Smooth muscle cell (in vitro differentiated cells): ENCODE results near the gene SLX9. TPM values are rescaled to one million over a fixed set of nuclear protein-coding genes. Genes with fewer than 3 reads are reported as not detected.

ENCODE experiments used
- DNase-seq: peaks from one replicate; lab custom pipeline; 2025; ENCODE audit not compliant: unreplicated experiment; lab: John Stamatoyannopoulos, UW
- H2AFZ ChIP-seq: fragments of 200-600 bp; sonication (generic); 2 replicates; pipeline ENCODE4 v1.6.0; 2016; ENCODE audit warnings: antibody characterized with exemption, low read depth, mild to moderate bottlenecking
- H3F3A ChIP-seq: fragments of 200-600 bp; sonication (generic); 2 replicates; pipeline ENCODE4 v1.6.0; 2017; ENCODE audit warnings: antibody characterized with exemption, low read depth
- H3K27ac ChIP-seq: fragments of 200-600 bp; sonication (generic); 2 replicates; pipeline ENCODE4 v1.5.1; 2016; ENCODE audit warnings: low read depth, mild to moderate bottlenecking
- H3K27me3 ChIP-seq: fragments of 200-600 bp; sonication (generic); 2 replicates; pipeline ENCODE4 v1.6.1; 2016; ENCODE audit warnings: low read depth, mild to moderate bottlenecking
- H3K36me3 ChIP-seq: fragments of 200-600 bp; sonication (generic); 2 replicates; pipeline ENCODE4 v1.5.1; 2016; ENCODE audit warnings: low read depth
- H3K4me1 ChIP-seq: fragments of 200-600 bp; sonication (generic); 2 replicates; pipeline ENCODE4 v1.5.1; 2016; ENCODE audit warnings: low read depth
- H3K4me2 ChIP-seq: fragments of 200-600 bp; sonication (generic); 2 replicates; pipeline ENCODE4 v1.6.0; 2016; ENCODE audit warnings: mild to moderate bottlenecking
- H3K4me3 ChIP-seq: fragments of 200-600 bp; sonication (generic); 2 replicates; pipeline ENCODE4 v1.5.1; 2016; ENCODE audit warnings: mild to moderate bottlenecking
- H3K79me2 ChIP-seq: fragments of 200-600 bp; sonication (generic); 2 replicates; pipeline ENCODE4 v1.6.0; 2016; ENCODE audit warnings: low read depth, mild to moderate bottlenecking
- H3K9ac ChIP-seq: fragments of 200-600 bp; sonication (generic); 2 replicates; pipeline ENCODE4 v1.6.0; 2016; ENCODE audit warnings: low read depth
- H3K9me3 ChIP-seq: fragments of 200-600 bp; sonication (generic); replicated peaks from 2 replicates; pipeline ENCODE4 v1.5.1; 2016; ENCODE audit warnings: low read depth
- H4K20me1 ChIP-seq: fragments of 200-600 bp; sonication (generic); 2 replicates; pipeline ENCODE4 v1.6.0; 2016; ENCODE audit warnings: low read depth
- CTCF ChIP-seq: fragments of 200-600 bp; sonication (generic); IDR thresholded peaks from 2 replicates; pipeline ENCODE4 v1.5.1; 2017; ENCODE audit warnings: borderline replicate concordance, mild to moderate bottlenecking, antibody characterized with exemption; ENCODE audit not compliant: insufficient read depth, poor library complexity, severe bottlenecking
- WGBS: methylation state at CpG from one replicate; pipeline ENCODE4 v1.1.7; 2016; ENCODE audit warnings: low lambda C conversion rate; 5-methylcytosine and 5-hydroxymethylcytosine counted together
- polyA plus RNA-seq: library from polyadenylated mRNA; unstranded; fragments of >200 nt; fragmentation: Nextera tagmentation; extraction: Ambion mirVana; gene quantifications from 2 replicates; pipeline ENCODE4 v1.2.1, GENCODE V29; 2016
- total RNA-seq: library from RNA; depleted of rRNA; stranded (reverse); fragments of >200 nt; gene quantifications from 2 replicates; pipeline ENCODE4 v1.2.3, GENCODE V29; 2014

The SLX9 gene
- total and polyA plus RNA-seq, 2 experiments from 2014 or later = 13.9 to 26.6 TPM

- Histone ChIP-seq H3K27me3 (no peaks in the 10 kb centered on the region), H2AFZ (no peak overlapping the region), H3K36me3 (no peaks in the 10 kb centered on the region), H3K4me3 (no peak overlapping the region), H3K4me2 (no peak overlapping the region), H4K20me1 (no peaks in the 10 kb centered on the region), H3K9ac (no peak overlapping the region), H3F3A (no peaks in the 10 kb centered on the region), H3K4me1 (peaks cover 9% of the 10 kb centered on the region), H3K27ac (no peak overlapping the region), H3K9me3 (no peaks in the 10 kb centered on the region), H3K79me2 (no peaks in the 10 kb centered on the region)
- no peak for TF ChIP-seq CTCF
- WGBS = 91% methylated on average over 22 of the region's 22 CpGs
- DNase-seq = no peak
Observed at GRCh38 chr21:44903689-44904088, 36.1 kb upstream of the SLX9 start.

- no peaks in the 10 kb centered on the region for H3K79me2 ChIP-seq
- no peak overlapping the region for H2AFZ ChIP-seq
- TF ChIP-seq CTCF = no peak
- no peak overlapping the region for H3K4me3 ChIP-seq
- no peak overlapping the region for H3K9ac ChIP-seq
- WGBS = 99% methylated on average over 12 of the region's 14 CpGs
- H3K27me3 ChIP-seq = no peaks in the 10 kb centered on the region
- H3F3A ChIP-seq = no peaks in the 10 kb centered on the region
- H3K9me3 ChIP-seq = no peaks in the 10 kb centered on the region
- no peak for DNase-seq
- H3K27ac ChIP-seq = no peak overlapping the region
- no peak overlapping the region for H3K4me2 ChIP-seq
- no peaks in the 10 kb centered on the region for H4K20me1 ChIP-seq
- H3K4me1 ChIP-seq = peaks cover 9% of the 10 kb centered on the region
- H3K36me3 ChIP-seq = no peaks in the 10 kb centered on the region
Observed at GRCh38 chr21:44904141-44904923, 35.5 kb upstream of the SLX9 start.

GRCh38 chr21:44905016-44905727 is 34.7 kb upstream of the SLX9 start:
- Histone ChIP-seq H3F3A (no peaks in the 10 kb centered on the region), H3K79me2 (no peaks in the 10 kb centered on the region), H3K9ac (no peak overlapping the region), H3K36me3 (no peaks in the 10 kb centered on the region), H3K4me2 (no peak overlapping the region), H3K4me3 (no peak overlapping the region), H3K27ac (no peak overlapping the region), H2AFZ (no peak overlapping the region), H3K27me3 (no peaks in the 10 kb centered on the region), H4K20me1 (no peaks in the 10 kb centered on the region), H3K4me1 (peaks cover 9% of the 10 kb centered on the region), H3K9me3 (no peaks in the 10 kb centered on the region)
- DNase-seq = no peak
- 95% methylated on average over 20 of the region's 22 CpGs for WGBS
- no peak for TF ChIP-seq CTCF
